Measurements from ENCODE around the gene FOXL2NB.

DNA sequence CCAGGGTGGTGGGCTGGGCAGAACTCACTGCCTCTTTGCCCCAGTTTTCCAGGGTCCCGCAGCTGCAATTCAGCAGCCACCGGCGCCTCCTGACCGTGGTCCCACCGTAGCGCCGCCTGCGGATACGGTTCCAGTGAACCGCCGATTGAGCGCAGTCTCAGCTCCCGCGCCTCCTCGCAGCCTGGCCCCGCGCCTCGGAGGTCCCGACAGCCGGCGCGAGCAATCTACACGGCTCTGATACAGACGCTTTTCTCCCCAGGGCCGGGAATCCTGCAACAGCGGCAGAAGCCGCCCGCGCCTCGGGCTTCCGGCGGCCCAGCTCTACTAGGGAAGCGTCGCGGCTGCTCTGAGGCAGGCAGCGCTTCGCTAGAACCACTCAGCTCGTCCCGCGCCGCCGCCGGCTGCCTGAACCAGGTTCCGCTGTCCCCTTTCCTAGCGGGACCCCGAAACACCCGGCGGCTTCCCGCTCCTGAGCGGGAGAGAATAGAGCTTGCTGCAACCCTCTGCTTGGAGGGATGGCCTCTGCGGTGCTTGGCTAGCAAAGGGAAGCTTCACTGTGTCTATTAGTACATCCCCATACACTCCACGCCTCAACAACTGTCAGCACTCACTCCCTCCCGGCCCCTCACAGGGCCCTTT lies 3.1 kb downstream of the FOXL2NB start:
- TF ChIP-seq, protein P1, sequence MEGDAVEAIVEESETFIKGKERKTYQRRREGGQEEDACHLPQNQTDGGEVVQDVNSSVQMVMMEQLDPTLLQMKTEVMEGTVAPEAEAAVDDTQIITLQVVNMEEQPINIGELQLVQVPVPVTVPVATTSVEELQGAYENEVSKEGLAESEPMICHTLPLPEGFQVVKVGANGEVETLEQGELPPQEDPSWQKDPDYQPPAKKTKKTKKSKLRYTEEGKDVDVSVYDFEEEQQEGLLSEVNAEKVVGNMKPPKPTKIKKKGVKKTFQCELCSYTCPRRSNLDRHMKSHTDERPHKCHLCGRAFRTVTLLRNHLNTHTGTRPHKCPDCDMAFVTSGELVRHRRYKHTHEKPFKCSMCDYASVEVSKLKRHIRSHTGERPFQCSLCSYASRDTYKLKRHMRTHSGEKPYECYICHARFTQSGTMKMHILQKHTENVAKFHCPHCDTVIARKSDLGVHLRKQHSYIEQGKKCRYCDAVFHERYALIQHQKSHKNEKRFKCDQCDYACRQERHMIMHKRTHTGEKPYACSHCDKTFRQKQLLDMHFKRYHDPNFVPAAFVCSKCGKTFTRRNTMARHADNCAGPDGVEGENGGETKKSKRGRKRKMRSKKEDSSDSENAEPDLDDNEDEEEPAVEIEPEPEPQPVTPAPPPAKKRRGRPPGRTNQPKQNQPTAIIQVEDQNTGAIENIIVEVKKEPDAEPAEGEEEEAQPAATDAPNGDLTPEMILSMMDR (IDR thresholded peaks at IDR 0.05) = no peak
- no peak for TF ChIP-seq POLR2A (IDR thresholded peaks at IDR 0.05)
- no peak for TF ChIP-seq POLR2AphosphoS5 (IDR thresholded peaks at IDR 0.05)

Data from stomach (tissue), 4 donors.